ENCODE results near the gene PCP2.

The PCP2 gene

DNA sequence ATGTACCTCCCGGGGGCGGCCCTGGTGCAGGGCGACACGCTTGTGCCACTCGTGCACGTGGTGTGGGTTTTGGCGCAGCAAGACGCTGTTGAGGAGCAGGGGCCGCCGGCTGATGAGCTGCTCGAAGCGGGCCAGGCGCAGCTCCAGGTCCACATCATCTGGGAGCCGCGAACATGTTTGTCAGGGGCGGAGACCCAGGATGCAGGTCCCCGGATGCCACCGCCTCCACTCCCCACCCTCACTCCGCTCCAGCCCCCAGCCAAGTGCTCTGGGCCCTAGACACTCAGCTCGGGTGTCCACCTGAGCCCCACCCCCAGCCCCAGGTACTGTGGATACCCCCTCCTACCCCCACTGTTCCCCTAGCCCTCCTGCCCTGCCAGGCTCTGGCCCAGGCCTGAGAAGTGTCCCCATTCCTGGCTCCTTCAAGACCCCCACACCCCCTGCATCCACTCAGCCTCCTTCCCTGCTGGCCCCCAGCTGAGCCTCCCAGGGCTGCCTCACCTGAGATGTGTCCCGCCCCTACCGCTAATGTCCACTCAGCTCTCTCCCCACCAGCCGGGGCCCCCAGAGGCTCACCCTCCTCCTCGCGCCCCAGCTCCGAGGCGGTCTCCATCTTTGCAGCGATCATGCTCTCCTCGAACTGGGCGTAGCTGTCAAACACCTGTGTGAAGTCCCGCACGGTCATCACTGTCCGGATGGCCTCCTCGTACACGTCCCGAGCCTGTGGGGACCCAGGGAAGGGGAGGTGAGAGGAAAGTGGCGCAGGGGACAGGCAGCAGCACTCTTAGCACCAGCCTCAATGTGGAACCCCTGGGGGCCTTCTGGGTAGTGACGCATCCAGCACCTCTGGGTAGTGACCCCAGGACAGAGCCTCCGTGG is 9.6 kb downstream of the PCP2 start:
- no peak for TF ChIP-seq POLR2A (IDR thresholded peaks at IDR 0.05; ENCODE audit: low read length)
- TF ChIP-seq GATA1 (IDR thresholded peaks at IDR 0.05; ENCODE audit: low read depth, low read length), result no peak
- no peak for DNase-seq

DNA sequence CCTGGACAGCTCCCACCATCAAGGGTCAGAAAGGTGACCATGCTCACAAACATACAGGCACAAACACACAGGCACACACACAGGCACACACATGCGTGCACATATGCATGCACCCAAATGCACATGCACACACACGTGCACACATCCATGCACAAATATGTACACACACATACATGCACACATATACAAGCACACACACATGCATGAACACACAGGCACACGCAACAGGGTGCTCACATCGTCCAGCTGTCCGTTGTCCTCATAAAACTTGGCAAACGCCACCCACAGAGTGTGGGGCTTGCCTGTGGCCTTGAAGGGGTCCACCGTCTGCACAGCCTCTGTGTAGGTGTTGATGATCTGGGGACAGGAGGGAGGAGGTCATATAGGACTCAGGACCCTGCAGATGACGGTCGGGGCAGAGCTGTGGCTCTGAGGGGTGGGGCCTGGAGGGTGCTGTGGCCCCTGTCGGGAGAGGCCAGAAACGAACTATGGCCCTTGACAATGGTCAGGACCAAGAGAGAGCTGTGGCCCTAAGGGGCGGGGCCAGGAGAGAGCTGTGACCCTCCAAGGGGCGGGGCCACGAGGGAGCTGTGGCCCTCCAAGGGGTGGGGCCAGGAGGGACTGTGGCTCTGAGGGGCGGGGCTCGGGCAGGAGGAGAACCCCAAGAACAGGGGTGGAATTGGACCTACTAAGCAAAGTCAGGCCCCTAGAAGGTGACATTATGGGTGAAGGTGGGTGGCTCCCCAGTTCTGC is 10.4 kb downstream of the PCP2 start:
- DNase-seq, result no peak
- TF ChIP-seq GATA1 (IDR thresholded peaks at IDR 0.05; ENCODE audit: low read depth, low read length) (no peak), POLR2A (IDR thresholded peaks at IDR 0.05; ENCODE audit: low read length) (no peak)

DNA sequence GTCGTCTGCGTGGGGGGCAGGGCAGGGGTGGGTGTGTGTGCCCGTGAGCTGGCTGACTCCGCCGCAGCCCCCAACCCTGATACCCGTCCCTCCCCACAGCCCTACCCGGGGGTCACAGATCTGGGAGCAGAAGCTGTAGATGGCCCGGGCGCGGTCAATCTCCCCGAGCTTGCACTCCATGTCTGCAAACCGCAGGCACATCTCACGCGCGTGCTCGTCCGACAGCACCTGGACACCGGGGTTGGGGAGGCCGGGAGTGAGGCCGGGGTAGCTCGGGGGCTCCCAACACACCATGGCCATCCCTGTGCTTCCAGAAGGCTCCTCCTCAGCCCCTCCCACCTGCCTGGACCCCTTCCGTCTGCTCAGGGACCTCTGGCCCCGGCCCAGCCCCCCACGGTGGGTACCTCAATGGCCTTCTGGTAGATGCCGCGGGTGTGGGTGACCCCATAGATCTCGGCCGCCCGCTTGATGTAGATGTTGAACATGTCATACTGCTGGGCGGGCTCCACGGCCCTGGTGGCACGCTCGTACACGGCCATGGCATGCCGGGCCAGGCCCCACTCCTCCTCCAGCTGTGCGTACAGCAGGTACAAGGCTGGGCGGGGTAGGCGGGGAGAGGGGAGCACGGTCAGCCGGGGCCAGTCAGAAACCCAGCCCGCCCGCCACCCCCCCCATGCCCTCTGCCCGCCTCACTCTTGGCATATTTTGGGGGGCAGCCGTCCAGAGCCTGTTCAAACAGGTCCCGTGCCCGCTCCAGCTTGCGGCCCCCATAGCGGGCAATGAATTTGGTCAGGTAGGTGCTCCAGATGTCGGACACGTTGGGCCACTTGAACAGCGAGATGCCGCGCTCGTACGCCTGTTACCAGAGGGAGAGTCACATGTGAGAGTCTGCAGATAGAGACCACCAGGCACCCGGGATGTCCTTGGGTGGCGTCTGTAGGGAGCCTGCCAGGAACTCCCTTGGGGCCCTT is 12.8 kb downstream of the PCP2 start:
- no peak for DNase-seq
- TF ChIP-seq POLR2A (IDR thresholded peaks at IDR 0.05; ENCODE audit: low read length) (no peak), GATA1 (IDR thresholded peaks at IDR 0.05; ENCODE audit: low read depth, low read length) (no peak)

DNA sequence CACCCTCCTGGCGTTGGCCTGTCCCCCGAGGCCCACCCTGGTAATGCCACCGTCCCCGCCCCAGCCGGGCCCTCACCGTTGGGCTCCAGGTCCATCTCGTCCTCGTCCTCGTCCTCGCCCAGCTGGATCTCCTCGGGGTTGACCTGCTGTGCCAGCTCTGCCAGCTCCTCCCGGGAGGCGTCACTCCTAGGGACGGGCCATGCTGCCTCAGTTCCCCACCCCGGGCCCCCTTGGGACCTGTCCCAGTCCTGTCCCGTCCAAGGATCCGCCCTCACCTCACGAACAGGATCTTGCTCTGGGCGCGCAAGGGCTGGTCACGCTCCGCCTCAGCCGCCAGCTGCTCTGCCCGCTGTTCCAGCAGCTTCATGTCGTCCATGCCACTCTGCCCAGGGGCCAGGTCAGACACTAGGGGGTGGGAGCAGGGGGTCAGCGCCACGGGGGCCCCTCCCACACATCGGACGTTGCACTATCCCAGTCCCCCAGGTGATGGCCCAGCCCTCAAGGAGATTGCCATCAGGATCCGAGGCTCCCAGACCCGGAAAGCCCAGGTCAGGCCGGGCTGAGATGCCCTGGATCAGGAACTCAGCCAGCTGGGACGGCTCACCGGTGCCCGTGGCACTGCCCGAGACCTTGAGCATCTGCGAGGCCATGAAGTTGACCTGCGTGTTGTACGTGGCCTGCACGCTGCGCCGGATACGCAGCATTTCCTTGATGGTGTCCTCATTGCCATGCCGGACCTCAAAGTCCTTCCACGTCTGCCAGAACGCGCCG is 13.7 kb downstream of the PCP2 start:
- TF ChIP-seq POLR2A (IDR thresholded peaks at IDR 0.05; ENCODE audit: low read length) (no peak), GATA1 (IDR thresholded peaks at IDR 0.05; ENCODE audit: low read depth, low read length) (no peak)
- no peak for DNase-seq

DNA sequence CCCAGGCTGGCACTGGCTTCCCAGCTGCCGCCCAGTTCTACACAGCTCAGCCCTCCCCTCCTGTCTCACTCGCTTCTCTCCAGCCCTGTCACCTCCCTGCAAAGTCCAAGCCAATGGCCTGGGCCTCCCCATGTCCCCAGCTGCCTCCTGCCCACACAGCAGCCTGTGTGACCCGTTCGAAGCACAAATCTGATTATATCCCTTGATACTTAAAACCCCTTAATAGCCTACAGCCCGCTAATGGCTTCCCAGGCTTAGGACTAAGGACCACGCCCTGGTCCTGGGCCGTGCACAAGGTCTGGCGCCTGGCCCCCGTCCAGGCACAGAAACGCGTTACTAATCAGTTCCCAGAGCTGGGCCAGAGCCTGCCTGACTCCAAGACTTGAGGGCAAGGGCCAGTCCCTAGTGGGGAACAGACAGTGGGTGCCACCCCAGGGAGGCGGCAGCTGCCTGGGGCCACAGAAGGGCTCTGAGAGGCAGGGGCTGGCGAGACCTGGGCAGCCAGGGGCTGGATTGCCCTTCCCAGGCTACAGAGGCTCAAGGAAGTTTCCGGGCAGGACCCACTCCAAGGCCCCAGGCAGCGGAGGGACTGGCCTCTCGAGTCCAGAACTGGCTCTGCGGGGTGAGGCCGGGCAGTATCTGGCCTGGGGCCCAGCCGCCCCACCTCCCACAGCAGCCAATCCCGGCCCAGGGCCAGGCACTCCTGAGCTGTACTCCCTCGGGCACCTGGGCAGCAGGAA is 14.6 kb downstream of the PCP2 start:
- no peak for DNase-seq
- TF ChIP-seq POLR2A (IDR thresholded peaks at IDR 0.05; ENCODE audit: low read length), result no peak
- TF ChIP-seq GATA1 (IDR thresholded peaks at IDR 0.05; ENCODE audit: low read depth, low read length), result no peak

DNA sequence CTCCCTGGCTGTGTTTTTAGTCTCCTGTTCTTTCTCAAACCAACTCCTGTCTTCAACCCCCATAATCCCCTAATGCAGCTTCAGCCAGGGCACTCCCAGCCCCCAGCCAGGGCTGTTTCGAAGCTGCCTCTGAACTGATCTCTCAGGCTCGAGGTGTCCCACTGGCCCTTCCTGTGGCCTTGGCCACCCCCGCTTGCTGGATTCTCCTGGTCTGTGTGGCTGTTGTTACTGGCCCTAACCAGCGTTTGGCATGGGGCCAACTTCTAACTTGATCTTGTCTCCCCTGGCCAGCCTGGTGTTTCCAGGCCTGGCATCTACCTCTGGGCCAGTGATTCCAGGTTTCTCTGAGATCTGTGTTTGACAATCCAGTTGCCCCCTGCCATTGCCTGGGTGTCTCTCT is 15.2 kb downstream of the PCP2 start:
- DNase-seq, result peak in 1 of 2 experiments; percentile 44
- TF ChIP-seq POLR2A (IDR thresholded peaks at IDR 0.05; ENCODE audit: low read length), result no peak
- no peak for TF ChIP-seq GATA1 (IDR thresholded peaks at IDR 0.05; ENCODE audit: low read depth, low read length)

DNA sequence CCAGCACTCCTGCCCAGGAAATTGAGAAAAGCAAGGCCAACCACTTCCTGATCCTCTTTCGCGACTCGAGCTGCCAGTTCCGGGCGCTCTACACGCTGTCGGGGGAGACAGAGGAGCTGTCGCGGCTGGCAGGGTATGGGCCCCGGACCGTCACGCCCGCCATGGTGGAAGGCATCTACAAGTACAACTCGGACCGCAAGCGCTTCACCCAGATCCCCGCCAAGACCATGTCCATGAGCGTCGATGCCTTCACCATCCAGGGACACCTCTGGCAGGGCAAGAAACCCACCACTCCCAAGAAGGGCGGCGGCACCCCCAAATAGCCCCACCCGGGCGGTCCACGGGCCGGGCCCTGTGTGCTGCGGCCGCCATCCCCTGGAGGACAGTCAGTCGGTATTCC is 15.8 kb downstream of the PCP2 start:
- DNase-seq, result no peak
- TF ChIP-seq POLR2A (IDR thresholded peaks at IDR 0.05; ENCODE audit: low read length) (no peak), GATA1 (IDR thresholded peaks at IDR 0.05; ENCODE audit: low read depth, low read length) (no peak)

DNA sequence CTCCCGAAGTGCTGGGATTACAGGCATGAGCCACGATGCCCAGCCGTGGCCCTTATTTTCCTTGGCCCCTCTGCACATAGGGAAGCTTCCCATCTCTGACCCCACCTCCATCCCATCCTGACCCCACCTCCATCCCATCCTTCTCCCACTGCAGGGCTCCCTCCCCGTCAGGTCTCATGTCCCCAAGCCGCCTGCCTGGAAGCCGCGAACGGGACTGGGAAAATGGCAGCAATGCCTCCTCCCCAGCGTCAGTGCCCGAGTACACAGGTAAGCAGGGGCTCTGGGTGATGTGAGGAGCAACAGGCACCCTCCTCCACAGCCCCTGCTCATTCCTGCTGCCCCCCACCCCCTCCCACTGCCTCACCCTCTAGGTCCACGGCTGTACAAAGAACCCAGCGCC is 16.3 kb downstream of the PCP2 start:
- DNase-seq, result no peak
- no peak for TF ChIP-seq GATA1 (IDR thresholded peaks at IDR 0.05; ENCODE audit: low read depth, low read length)

DNA sequence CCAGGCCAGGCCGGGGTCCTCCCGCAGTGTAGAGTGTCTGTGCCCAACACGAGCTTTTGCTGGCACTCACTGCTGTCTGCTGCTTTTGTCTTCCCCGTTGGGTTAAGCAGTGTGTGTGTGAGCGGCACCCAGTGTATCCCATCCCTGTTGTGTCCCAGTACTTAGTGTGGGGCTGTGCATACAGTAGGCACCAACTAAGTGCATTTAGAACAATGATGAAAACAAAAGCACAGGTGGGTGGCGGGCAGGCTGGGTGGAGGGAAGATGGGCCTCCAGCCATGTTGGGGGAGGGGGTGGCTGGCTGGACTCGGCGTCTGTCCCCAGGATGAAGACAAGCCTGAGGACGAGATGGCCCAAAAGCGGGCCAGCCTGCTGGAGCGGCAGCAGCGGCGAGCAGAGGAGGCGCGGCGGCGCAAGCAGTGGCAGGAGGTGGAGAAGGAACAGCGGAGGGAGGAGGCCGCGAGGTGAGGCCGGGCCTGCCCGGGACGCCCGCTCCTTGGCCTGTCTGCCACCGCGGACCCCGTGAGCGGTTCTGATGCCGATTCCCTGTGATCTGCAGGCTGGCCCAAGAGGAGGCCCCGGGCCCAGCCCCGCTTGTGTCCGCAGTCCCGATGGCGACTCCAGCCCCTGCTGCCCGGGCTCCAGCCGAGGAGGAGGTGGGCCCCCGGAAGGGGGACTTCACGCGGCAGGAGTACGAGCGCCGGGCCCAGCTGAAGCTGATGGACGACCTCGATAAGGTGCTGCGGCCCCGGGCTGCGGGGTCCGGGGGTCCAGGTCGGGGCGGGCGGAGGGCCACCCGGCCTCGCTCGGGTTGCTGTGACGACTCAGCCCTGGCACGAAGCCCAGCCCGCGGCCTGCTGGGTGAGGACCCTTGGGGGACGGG is 18.4 kb downstream of the PCP2 start:
- DNase-seq, result no peak

DNA sequence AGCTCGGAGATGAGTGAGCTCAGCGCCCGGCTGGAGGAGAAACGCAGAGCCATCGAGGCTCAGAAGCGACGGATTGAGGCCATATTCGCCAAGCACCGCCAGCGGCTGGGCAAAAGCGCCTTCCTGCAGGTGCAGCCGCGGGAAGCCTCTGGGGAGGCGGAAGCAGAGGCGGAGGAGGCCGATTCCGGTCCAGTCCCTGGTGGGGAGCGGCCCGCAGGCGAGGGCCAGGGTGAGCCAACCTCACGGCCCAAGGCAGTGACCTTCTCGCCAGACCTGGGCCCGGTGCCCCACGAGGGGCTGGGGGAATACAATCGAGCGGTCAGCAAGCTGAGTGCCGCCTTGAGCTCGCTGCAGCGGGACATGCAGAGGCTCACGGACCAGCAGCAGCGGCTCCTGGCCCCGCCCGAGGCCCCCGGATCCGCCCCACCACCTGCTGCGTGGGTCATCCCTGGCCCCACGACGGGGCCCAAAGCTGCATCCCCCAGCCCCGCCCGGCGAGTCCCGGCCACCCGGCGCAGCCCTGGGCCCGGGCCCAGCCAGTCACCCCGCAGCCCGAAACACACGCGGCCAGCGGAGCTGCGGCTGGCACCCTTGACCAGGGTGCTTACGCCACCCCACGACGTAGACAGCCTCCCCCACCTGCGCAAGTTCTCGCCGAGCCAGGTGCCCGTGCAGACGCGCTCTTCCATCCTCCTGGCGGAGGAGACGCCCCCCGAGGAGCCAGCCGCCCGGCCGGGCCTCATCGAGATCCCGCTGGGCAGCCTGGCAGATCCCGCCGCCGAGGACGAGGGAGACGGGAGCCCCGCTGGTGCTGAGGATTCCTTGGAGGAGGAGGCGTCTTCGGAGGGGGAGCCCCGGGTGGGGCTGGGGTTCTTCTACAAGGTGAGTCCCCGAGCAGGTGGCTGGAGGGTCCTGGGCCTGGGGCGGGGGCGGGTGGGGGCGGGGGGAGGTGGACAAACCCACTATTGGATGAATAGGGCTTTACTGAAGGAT is 20.9 kb downstream of the PCP2 start:
- no peak for DNase-seq
- TF ChIP-seq POLR2A (IDR thresholded peaks at IDR 0.05; ENCODE audit: low read length) (no peak), GATA1 (IDR thresholded peaks at IDR 0.05; ENCODE audit: low read depth, low read length) (no peak)

More for the DNA sequence above, 18.4 kb downstream of the PCP2 start:
- TF ChIP-seq POLR2A (IDR thresholded peaks at IDR 0.05; ENCODE audit: low read length), result no peak
- no peak for TF ChIP-seq GATA1 (IDR thresholded peaks at IDR 0.05; ENCODE audit: low read depth, low read length)

Data from erythroblast (primary cell).